DND-41 (cell line): ENCODE results near the gene DPYD.

Source experiments
- CTCF ChIP-seq: IDR thresholded peaks from 2 replicates; pipeline ENCODE4 v1.5.1; 2012; ENCODE audit warnings: borderline replicate concordance, low read length, moderate library complexity, mild to moderate bottlenecking; ENCODE audit not compliant: poor library complexity, severe bottlenecking; ENCODE audit errors: extremely low read depth
- EZH2 ChIP-seq: IDR thresholded peaks from 3 replicates; pipeline ENCODE4 v1.6.1; 2012; ENCODE audit warnings: borderline replicate concordance, low read depth, mild to moderate bottlenecking, moderate library complexity, low read length, inconsistent platforms; ENCODE audit not compliant: severe bottlenecking

- TF ChIP-seq CTCF, result no peak
- no peak for TF ChIP-seq EZH2
Measured at GRCh38 chr1:97364086-97364485, 556.7 kb downstream of the DPYD start.
